WERI-Rb-1 (cell line): Measurements from ENCODE around the gene LDB3.

Experiments
- DNase-seq: peaks from one replicate; pipeline ENCODE4 v3.0.0-alpha.2; 2020
- H3K27ac ChIP-seq: fragments of 250-450 bp; sonication (Bioruptor Pico); 2 replicates; pipeline ENCODE4 v1.5.1; 2020; ENCODE audit warnings: mild to moderate bottlenecking, moderate library complexity
- H3K27me3 ChIP-seq: fragments of 250-450 bp; sonication (Bioruptor Pico); 2 replicates; pipeline ENCODE4 v1.5.1; 2021; ENCODE audit warnings: mild to moderate bottlenecking, low read depth, moderate library complexity; ENCODE audit not compliant: insufficient read depth, severe bottlenecking
- H3K36me3 ChIP-seq: fragments of 250-450 bp; sonication (Bioruptor Pico); 2 replicates; pipeline ENCODE4 v1.5.1; 2020; ENCODE audit warnings: mild to moderate bottlenecking, moderate library complexity
- H3K4me3 ChIP-seq: 2 replicates; pipeline ENCODE4 v1.5.1; 2011; ENCODE audit warnings: low read depth, mild to moderate bottlenecking, control low read depth, low read length
- H3K9me3 ChIP-seq: fragments of 250-450 bp; sonication (Bioruptor Pico); 2 replicates; pipeline ENCODE4 v1.5.1; 2021; ENCODE audit warnings: mild to moderate bottlenecking, moderate library complexity; ENCODE audit not compliant: severe bottlenecking
- TF ChIP-seq, protein P1 (sequence below): IDR thresholded peaks from 2 replicates; pipeline ENCODE4 v1.5.1; 2011; ENCODE audit warnings: low read depth, mild to moderate bottlenecking, control low read depth, inconsistent platforms, low read length

The LDB3 gene

DNA sequence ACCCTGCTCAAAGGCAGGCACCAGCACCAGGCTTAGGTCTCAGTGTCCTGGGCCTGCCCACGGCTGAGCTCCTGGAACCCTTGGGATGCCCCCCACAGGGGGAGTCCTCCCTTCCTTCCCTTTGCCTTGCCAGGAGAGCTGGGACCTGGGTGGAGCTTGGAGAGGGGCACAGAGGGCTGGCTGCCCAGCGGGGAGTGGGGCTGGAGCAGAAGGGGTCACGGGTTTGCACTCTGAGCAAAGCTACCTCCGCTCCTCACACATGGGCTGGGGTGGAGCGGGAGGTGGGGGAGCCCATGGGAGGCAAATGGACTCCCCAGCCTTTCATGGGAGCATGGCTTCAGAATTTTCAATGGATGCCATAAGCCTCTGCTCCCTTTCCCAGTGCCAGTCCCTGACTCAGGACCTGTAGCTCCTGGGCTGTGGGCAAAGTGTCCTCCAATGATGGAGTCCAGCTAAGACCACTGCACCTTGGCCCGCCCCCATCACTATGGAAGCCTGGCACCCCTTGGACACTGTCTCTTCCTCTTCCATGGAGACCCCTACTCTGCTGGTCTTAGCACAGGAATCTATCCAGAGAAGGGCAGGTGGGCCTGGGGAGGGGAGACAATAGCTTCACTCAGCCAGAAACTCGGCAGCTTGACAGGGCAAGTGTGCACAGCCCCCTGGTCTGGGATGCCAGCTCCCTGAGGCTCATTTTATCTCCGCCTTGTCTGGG, 39.9 kb downstream of the LDB3 start:
- H3K27me3 ChIP-seq = no peaks in the 10 kb centered on the region
- H3K9me3 ChIP-seq = no peaks in the 10 kb centered on the region
- no peak overlapping the region for H3K4me3 ChIP-seq
- H3K27ac ChIP-seq = no peak overlapping the region
- TF ChIP-seq, protein P1, sequence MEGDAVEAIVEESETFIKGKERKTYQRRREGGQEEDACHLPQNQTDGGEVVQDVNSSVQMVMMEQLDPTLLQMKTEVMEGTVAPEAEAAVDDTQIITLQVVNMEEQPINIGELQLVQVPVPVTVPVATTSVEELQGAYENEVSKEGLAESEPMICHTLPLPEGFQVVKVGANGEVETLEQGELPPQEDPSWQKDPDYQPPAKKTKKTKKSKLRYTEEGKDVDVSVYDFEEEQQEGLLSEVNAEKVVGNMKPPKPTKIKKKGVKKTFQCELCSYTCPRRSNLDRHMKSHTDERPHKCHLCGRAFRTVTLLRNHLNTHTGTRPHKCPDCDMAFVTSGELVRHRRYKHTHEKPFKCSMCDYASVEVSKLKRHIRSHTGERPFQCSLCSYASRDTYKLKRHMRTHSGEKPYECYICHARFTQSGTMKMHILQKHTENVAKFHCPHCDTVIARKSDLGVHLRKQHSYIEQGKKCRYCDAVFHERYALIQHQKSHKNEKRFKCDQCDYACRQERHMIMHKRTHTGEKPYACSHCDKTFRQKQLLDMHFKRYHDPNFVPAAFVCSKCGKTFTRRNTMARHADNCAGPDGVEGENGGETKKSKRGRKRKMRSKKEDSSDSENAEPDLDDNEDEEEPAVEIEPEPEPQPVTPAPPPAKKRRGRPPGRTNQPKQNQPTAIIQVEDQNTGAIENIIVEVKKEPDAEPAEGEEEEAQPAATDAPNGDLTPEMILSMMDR = no peak
- no peaks in the 10 kb centered on the region for H3K36me3 ChIP-seq
- no peak for DNase-seq

DNA sequence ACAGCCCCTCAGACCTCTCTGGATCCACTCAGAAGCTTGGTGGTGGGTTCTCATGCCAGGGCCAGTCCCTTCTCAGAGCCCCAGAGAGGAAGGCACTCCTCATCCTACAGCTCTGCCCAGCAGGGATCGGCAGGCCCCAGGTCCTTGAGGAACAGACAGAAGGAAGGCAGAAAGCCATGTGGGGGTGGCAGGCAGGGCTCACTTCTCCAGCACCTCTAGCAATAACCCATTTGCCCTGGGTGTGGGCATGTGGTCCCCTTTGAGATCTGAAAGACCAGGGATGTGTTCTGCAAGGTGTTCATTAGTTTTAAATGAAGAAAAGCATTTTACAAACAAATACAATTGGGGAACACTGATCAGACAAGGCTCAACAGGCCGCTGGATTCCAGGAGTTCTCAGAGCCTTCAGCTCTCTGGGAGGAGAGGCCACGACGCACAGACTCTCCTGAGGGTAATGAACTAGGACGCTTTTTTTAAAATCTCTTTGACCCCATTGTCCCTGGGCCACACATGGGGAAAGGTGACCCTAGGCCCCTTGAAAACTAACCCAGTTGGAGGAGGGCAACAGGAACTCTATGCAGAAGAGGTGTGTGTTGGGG, 40.6 kb downstream of the LDB3 start:
- no peak for DNase-seq
- Histone ChIP-seq H3K9me3 (no peaks in the 10 kb centered on the region), H3K4me3 (no peak overlapping the region), H3K27ac (no peak overlapping the region), H3K36me3 (no peaks in the 10 kb centered on the region), H3K27me3 (no peaks in the 10 kb centered on the region)
- TF ChIP-seq, protein P1 = no peak

DNA sequence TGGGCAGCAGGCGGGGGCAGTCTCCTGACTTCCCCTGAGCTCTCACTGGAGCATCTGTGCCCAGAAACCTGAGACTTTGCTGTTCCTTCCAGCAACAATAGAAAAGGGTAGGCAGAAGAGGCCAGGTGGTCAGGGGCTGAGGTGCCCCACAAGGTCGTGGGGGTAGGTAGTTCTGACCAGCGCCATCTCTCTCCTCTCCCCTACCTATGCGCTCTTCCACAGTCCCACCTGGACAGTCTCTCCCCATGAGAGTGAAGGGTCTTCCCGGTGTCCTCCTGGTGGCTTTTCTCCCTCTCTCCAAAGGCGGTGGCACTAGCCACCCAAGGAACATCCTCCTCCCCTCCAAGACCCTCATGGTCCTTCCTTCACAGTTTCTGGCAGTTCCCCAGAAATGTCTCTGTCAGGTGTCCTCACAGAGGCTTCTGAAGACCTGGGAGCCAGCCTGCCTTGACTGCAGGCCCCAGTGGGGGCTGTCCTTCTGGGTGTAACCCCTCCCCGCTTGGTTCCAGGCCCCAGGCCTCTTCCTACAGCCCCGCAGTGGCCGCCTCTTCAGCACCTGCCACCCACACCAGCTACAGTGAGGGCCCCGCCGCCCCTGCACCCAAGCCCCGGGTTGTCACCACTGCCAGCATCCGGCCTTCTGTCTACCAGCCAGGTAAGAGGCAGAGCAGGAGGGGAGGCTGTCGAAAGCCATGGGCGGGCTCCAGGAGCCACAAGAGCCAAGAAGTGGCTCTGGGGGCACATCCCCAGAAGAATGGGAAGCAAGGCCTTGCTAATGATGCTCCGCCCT, 41.3 kb downstream of the LDB3 start:
- no peaks in the 10 kb centered on the region for H3K27me3 ChIP-seq
- H3K36me3 ChIP-seq = no peaks in the 10 kb centered on the region
- no peaks in the 10 kb centered on the region for H3K9me3 ChIP-seq
- no peak overlapping the region for H3K4me3 ChIP-seq
- H3K27ac ChIP-seq = no peak overlapping the region
- TF ChIP-seq, protein P1 = no peak
- DNase-seq = no peak

DNA sequence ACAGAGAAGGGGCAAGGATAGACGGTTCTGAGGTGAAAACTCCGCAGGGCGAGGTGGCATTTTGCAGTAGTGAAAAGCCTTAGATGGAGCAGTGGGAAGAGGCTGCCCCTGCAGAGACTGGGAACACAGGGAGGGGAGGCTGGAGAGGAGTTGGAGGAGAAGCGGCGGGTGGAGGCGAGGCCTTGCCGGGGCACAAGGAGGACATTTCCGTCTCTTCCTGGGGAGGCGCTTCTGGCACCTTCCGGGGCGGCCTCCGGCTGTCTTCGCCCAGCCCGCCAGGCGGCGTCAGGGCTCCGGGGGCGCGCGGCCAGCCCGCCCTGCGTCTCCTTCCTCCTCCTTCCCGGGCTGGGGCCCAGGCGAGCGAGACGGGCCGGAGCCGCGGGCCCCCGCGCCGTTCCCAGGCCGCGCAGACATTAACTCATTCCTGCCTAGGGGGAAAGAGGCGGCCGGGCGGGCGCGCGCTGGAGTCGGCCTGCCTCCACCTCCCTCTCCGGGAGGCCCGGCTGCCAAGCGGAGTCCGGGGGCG, 42.7 kb downstream of the LDB3 start:
- DNase-seq = peak; percentile 92
- Histone ChIP-seq H3K4me3 (peak overlapping the region; percentile 64), H3K27ac (peak overlapping the region; percentile 95), H3K36me3 (no peaks in the 10 kb centered on the region), H3K9me3 (no peaks in the 10 kb centered on the region), H3K27me3 (no peaks in the 10 kb centered on the region)
- TF ChIP-seq, protein P1 = peak; percentile 94

DNA sequence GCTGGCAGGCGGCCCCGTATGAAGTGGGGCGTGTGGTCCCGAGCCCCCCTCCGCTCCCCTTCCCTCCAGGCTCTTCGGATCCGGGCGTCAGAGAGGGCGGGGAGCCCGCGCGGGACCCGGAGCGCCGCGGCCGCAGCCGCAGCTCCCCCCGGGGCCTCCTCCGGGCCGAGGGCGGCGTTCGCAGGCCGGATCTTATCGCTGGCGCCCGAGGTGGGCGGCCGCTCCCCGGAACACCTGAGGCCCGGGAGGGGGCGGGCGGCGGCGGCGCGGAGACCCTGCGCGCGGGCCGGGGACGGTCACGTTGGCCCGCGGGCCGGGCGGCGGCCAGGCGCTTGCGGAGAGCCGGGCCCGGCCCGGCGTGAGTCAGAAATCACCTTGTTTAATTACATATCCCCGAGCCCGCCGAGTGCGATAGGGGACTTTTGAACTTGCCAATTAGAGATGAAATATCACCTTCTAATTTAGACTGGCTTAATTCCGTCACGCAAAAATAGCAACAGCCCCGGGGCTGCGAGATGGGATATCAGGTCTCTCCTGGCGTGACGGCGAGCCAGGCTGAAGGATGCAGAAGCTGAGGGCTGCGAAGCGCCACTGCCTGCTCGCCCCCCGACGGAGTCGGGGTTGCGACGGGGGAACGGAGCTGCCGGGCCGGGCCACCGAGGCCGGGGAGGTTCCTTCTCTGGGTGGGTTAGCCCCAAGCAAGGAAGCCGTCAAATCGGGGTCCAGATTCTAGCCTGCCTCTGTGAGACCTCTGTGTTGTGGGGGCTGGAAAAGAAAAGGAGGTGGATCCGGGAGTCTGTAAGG, 43.4 kb downstream of the LDB3 start:
- DNase-seq = peak; percentile 71
- H3K4me3 ChIP-seq = peak overlapping the region; percentile 64
- H3K27ac ChIP-seq = peak overlapping the region; percentile 95
- TF ChIP-seq, protein P1 = no peak
- H3K9me3 ChIP-seq = no peaks in the 10 kb centered on the region
- H3K36me3 ChIP-seq = no peaks in the 10 kb centered on the region
- H3K27me3 ChIP-seq = no peaks in the 10 kb centered on the region
